CD4-positive, alpha-beta T cell treated with Interleukin-1 beta for 1 hour (primary cell): ENCODE results near the gene IGFL2.
"Not testable (repeated sequence)": the region's sequence is repeated elsewhere in the genome, so short reads cannot be mapped to it uniquely, and the experiment has no call there.

ENCODE experiments used
- DNase-seq, 2 donors: peaks; one replicate each; pipeline ENCODE4 v3.0.0-alpha.2; 2020 to 2022

IGFL2 gene

GRCh38 chr19:46147791-46148288 is at the start of gene IGFL2:
Gene IGFL2, plus strand, starts transcription at chr19:46148238. Its CDS starts 41 bp downstream, at chr19:46148279.
- DNase-seq: no peak

- no peak for DNase-seq
Observed at GRCh38 chr19:46100344-46100743, 47.7 kb upstream of the IGFL2 start.

GRCh38 chr19:46101293-46101692 is 46.7 kb upstream of the IGFL2 start:
- DNase-seq: no peak

GRCh38 chr19:46102333-46102732 is 45.7 kb upstream of the IGFL2 start:
- DNase-seq: not testable (repeated sequence)

- DNase-seq: no peak
Observed at GRCh38 chr19:46107371-46107770, 40.7 kb upstream of the IGFL2 start.

GRCh38 chr19:46109876-46110275 is 38.2 kb upstream of the IGFL2 start:
- DNase-seq: no peak

- DNase-seq: no peak
Observed at GRCh38 chr19:46111376-46111775, 36.7 kb upstream of the IGFL2 start.

GRCh38 chr19:46112527-46112926 is 35.5 kb upstream of the IGFL2 start:
- DNase-seq: no peak

- DNase-seq: no peak
Observed at GRCh38 chr19:46113726-46114125, 34.3 kb upstream of the IGFL2 start.

- DNase-seq: no peak
Observed at GRCh38 chr19:46115396-46116106, 32.5 kb upstream of the IGFL2 start.

GRCh38 chr19:46116121-46116520 is 31.9 kb upstream of the IGFL2 start:
- no peak for DNase-seq

- no peak for DNase-seq
Observed at GRCh38 chr19:46118136-46118535, 29.9 kb upstream of the IGFL2 start.

- no peak for DNase-seq
Observed at GRCh38 chr19:46124638-46125115, 23.4 kb upstream of the IGFL2 start, which contains the start of gene IGFL3. Gene IGFL3, minus strand, starts transcription at chr19:46124688. Its CDS starts 39 bp downstream, at chr19:46124649.

- DNase-seq: no peak
Observed at GRCh38 chr19:46125447-46125846, 22.6 kb upstream of the IGFL2 start.

- DNase-seq: no peak
Observed at GRCh38 chr19:46126086-46126580, 21.9 kb upstream of the IGFL2 start.

GRCh38 chr19:46131485-46132143 is 16.4 kb upstream of the IGFL2 start:
- DNase-seq: no peak

- no peak for DNase-seq
Observed at GRCh38 chr19:46132508-46133100, 15.4 kb upstream of the IGFL2 start.

GRCh38 chr19:46133101-46133627 is 14.9 kb upstream of the IGFL2 start:
- DNase-seq: no peak

GRCh38 chr19:46133777-46134241 is 14.2 kb upstream of the IGFL2 start:
- no peak for DNase-seq

GRCh38 chr19:46134527-46134926 is 13.5 kb upstream of the IGFL2 start:
- DNase-seq: no peak

GRCh38 chr19:46137915-46138473 is 10.0 kb upstream of the IGFL2 start:
- DNase-seq: no peak

- no peak for DNase-seq
Observed at GRCh38 chr19:46141421-46141820, 6.6 kb upstream of the IGFL2 start.

- no peak for DNase-seq
Observed at GRCh38 chr19:46142294-46142693, 5.7 kb upstream of the IGFL2 start.
